HG02571 (cell line): ENCODE measurements around the gene EFNA2.
"Not testable (repeated sequence)": the region's sequence is repeated elsewhere in the genome, so short reads cannot be mapped to it uniquely, and the experiment has no call there.

Experiments
- ATAC-seq: cut with Tn5 transposase; IDR thresholded peaks from one replicate; pipeline ENCODE4 v1.9.1; 2021; ENCODE audit warnings: mild to moderate bottlenecking, moderate library complexity; ENCODE audit not compliant: unreplicated experiment

EFNA2 gene

GRCh38 chr19:1285737-1286360, at the start of gene EFNA2:
Gene EFNA2 (plus strand): TSS chr19:1285873. CDS start chr19:1286169, 296 bp downstream.
- no peak for ATAC-seq

- no peak for ATAC-seq
These were observed 49.1 kb upstream of the EFNA2 start for GRCh38 chr19:1236576-1236975.

GRCh38 chr19:1237027-1237659, 48.5 kb upstream of the EFNA2 start:
- no peak for ATAC-seq

GRCh38 chr19:1237754-1238368, 47.8 kb upstream of the EFNA2 start, which contains the start of gene CBARP:
Gene CBARP (minus strand): TSS chr19:1238005. CDS start chr19:1236100, 1,905 bp downstream.
- ATAC-seq = no peak

GRCh38 chr19:1238369-1239303, 47.0 kb upstream of the EFNA2 start:
- ATAC-seq = no peak

GRCh38 chr19:1239420-1239795, 46.3 kb upstream of the EFNA2 start:
- no peak for ATAC-seq

GRCh38 chr19:1239796-1240737, 45.6 kb upstream of the EFNA2 start:
- ATAC-seq = no peak

GRCh38 chr19:1240925-1241324, 44.7 kb upstream of the EFNA2 start:
- ATAC-seq = no peak

- peak; percentile 43 for ATAC-seq
These were observed 44.1 kb upstream of the EFNA2 start, which contains the start of gene ATP5F1D for GRCh38 chr19:1241417-1242095. Gene ATP5F1D (plus strand): TSS chr19:1241751. CDS start chr19:1241851, 100 bp downstream.

- no peak for ATAC-seq
These were observed 41.6 kb upstream of the EFNA2 start for GRCh38 chr19:1243768-1244692.

GRCh38 chr19:1244693-1245451, 40.8 kb upstream of the EFNA2 start:
- ATAC-seq = no peak

GRCh38 chr19:1245494-1246264, 40.0 kb upstream of the EFNA2 start:
- ATAC-seq = no peak

- ATAC-seq = not testable (repeated sequence)
These were observed 39.2 kb upstream of the EFNA2 start for GRCh38 chr19:1246265-1247087.

GRCh38 chr19:1247748-1248138, 37.9 kb upstream of the EFNA2 start:
- ATAC-seq = no peak

- ATAC-seq = peak; percentile 6
These were observed 37.4 kb upstream of the EFNA2 start, which contains the start of gene MIDN for GRCh38 chr19:1248139-1248785. Gene MIDN (plus strand): TSS chr19:1248583. CDS start chr19:1250297, 1,714 bp downstream.
